Measurements from ENCODE around the gene TMEM178B.
"Not testable (repeated sequence)": the region's sequence is repeated elsewhere in the genome, so short reads cannot be mapped to it uniquely, and the experiment has no call there.

The TMEM178B gene

GRCh38 chr7:141328290-141328689 lies 254.4 kb downstream of the TMEM178B start:
- H3K4me3 ChIP-seq (ENCODE audit: low read depth, low read length) = no peak overlapping the region
- DNase-seq (ENCODE audit: low read depth) = peak; percentile 4
- TF ChIP-seq CTCF (IDR thresholded peaks at IDR 0.05; ENCODE audit: insufficient read depth, low read depth, low read length, missing control alignments) = no peak

- not testable (repeated sequence) for DNase-seq (ENCODE audit: low read depth); H3K4me3 ChIP-seq (ENCODE audit: low read depth, low read length)
These were observed 256.4 kb downstream of the TMEM178B start for GRCh38 chr7:141330285-141330684.

- H3K4me3 ChIP-seq (ENCODE audit: low read depth, low read length) = no peak overlapping the region
- DNase-seq (ENCODE audit: low read depth) = no peak
- TF ChIP-seq CTCF (IDR thresholded peaks at IDR 0.05; ENCODE audit: insufficient read depth, low read depth, low read length, missing control alignments) = no peak
These were observed 259.6 kb downstream of the TMEM178B start for GRCh38 chr7:141333459-141333858.

- no peak for DNase-seq (ENCODE audit: low read depth)
- no peak for TF ChIP-seq CTCF (IDR thresholded peaks at IDR 0.05; ENCODE audit: insufficient read depth, low read depth, low read length, missing control alignments)
- H3K4me3 ChIP-seq (ENCODE audit: low read depth, low read length) = no peak overlapping the region
These were observed 261.3 kb downstream of the TMEM178B start for GRCh38 chr7:141335164-141335563.

- no peak for DNase-seq (ENCODE audit: low read depth)
- no peak for TF ChIP-seq CTCF (IDR thresholded peaks at IDR 0.05; ENCODE audit: insufficient read depth, low read depth, low read length, missing control alignments)
These were observed 265.7 kb downstream of the TMEM178B start for GRCh38 chr7:141339603-141340002.

GRCh38 chr7:141340991-141341390 lies 267.1 kb downstream of the TMEM178B start:
- no peak for DNase-seq (ENCODE audit: low read depth)
- H3K4me3 ChIP-seq (ENCODE audit: low read depth, low read length) = no peak overlapping the region
- no peak for TF ChIP-seq CTCF (IDR thresholded peaks at IDR 0.05; ENCODE audit: insufficient read depth, low read depth, low read length, missing control alignments)

More at GRCh38 chr7:141339603-141340002, 265.7 kb downstream of the TMEM178B start:
- no peak overlapping the region for H3K4me3 ChIP-seq (ENCODE audit: low read depth, low read length)

GRCh38 chr7:141342621-141343408 lies 269.0 kb downstream of the TMEM178B start:
- TF ChIP-seq CTCF (IDR thresholded peaks at IDR 0.05; ENCODE audit: insufficient read depth, low read depth, low read length, missing control alignments) = no peak
- H3K4me3 ChIP-seq (ENCODE audit: low read depth, low read length) = no peak overlapping the region
- no peak for DNase-seq (ENCODE audit: low read depth)

Data from GM12865 (cell line).